ENCODE measurements around the gene ERICH2. TPM values are rescaled to one million over a fixed set of nuclear protein-coding genes. Genes with fewer than 3 reads are reported as not detected.
A peak's percentile ranks its signal among the peaks of the same experiment; 100 is the strongest.

ERICH2 gene, protein sequence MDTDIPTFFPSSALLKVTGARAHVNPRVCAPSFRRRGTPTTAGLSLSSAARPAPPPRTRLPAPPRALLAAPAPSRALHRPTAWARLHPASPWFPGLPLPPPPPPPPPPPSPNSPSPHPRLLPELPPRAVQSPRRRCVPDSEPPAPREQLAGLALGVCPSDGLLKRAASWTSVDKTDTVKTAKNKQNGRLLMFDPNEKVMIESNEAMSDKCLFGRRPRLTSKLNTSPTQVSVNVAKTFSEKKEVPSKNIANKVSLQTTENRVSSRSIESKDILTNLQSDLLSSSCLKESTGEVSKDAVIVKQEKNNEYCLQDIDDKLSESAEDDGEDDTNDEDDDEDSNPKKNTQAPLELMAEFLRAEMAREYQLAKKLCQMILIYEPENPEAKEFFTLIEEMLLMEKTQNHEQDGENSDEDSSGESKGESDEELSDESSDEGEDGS
- 8.5 TPM for total RNA-seq
- long read RNA-seq, partial matches to known transcripts = 7 of 20 reads
- long read RNA-seq, other reads (novel, unspliced or antisense) = 13 of 20 reads

DNA sequence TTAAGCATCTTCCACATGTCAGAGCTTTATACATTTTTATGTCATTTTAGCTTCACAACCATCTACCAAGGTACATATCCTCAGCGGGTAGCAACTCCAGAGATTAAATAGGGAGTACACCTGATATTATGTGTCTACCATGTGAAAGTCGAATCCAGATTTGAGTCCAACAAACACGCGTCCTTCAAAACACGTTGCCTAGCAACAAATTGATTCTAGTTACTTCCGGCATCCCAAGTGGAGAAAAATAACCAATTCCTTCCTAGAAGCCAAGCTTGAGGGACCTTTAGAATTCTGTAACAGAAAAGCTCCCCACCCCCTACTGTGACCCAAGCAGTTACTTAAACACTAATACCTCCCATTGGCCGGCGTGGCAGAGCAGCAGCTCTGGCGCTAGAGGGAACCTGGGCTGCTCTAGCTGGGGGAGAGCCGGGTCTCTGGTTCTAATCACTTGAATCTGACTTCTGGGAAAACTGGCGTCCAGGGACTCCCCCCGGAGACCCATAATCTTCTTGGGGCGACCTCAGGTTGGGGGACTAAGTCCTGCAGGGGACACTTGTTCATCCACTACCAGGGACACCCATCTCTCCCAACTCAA lies at the start of gene ERICH2:
Gene ERICH2, plus strand, starts transcription at position 371 of the 598 bp plus-strand sequence. CDS start 304 bp downstream, outside the sequence.
- intact Hi-C loops (cut with DNase I) = no loop called here
- Histone ChIP-seq H3K27me3 (ENCODE audit: low read depth) (no peaks in the 10 kb centered on the region), H3K4me3 (peak within 1 kb of the TSS; percentile 70), H3K9me3 (no peaks in the 10 kb centered on the region), H3K36me3 (no peaks in the 10 kb centered on the region), H3K27ac (peak within 1 kb of the TSS; percentile 79), H3K4me1 (peaks cover 10% of the 10 kb centered on the region)
- TF ChIP-seq, protein P1, sequence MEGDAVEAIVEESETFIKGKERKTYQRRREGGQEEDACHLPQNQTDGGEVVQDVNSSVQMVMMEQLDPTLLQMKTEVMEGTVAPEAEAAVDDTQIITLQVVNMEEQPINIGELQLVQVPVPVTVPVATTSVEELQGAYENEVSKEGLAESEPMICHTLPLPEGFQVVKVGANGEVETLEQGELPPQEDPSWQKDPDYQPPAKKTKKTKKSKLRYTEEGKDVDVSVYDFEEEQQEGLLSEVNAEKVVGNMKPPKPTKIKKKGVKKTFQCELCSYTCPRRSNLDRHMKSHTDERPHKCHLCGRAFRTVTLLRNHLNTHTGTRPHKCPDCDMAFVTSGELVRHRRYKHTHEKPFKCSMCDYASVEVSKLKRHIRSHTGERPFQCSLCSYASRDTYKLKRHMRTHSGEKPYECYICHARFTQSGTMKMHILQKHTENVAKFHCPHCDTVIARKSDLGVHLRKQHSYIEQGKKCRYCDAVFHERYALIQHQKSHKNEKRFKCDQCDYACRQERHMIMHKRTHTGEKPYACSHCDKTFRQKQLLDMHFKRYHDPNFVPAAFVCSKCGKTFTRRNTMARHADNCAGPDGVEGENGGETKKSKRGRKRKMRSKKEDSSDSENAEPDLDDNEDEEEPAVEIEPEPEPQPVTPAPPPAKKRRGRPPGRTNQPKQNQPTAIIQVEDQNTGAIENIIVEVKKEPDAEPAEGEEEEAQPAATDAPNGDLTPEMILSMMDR (IDR thresholded peaks at IDR 0.05) = peak; percentile 26
- DNase-seq (peak; percentile 70), ATAC-seq (peak; percentile 83 to 85)

DNA sequence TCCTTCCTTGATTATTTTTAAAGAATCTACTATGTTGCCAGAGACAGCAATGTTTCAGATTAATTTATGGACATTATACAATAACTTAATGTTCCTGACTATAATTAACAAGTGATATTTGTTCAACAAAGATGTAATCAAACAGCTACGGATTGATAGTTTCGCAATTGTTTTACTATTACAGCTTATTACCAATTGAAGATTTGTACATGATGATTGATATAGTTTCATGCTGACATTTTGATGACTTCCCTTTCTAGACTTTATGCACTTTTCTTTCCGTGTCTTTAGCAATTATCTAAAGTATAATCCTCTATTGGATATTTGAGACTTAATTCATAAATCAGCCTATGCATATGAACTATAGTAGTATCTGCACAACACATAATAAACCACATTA lies 48.5 kb upstream of the ERICH2 start:
- TF ChIP-seq, protein P1 (IDR thresholded peaks at IDR 0.05) = no peak
- Histone ChIP-seq H3K4me1 (peaks cover 9% of the 10 kb centered on the region), H3K4me3 (no peak overlapping the region), H3K9me3 (no peaks in the 10 kb centered on the region), H3K27me3 (ENCODE audit: low read depth) (peaks cover 32% of the 10 kb centered on the region), H3K36me3 (no peaks in the 10 kb centered on the region), H3K27ac (no peak overlapping the region)
- DNase-seq (no peak), ATAC-seq (no peak)
- intact Hi-C loops (cut with DNase I) = no loop called here

DNA sequence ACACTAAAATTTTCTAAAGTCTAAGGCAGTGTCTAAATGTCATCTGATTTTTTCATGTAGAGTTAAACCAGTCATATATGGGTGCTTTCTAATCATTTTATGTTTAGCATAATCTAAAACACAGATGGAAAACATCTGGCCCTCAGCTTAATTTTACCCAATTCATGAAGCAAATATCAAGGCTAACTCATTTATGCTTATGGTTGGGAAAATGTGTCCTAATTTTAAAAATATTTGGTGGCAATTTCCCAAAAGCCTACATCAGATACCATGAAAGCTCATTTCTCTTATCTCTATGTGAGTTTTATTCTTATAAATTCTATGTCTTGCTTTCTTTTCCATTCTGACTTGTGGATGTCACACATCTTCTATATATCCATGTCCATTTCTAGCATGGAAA lies 47.9 kb upstream of the ERICH2 start:
- DNase-seq (no peak), ATAC-seq (no peak)
- no peak overlapping the region for H3K27ac ChIP-seq
- no peaks in the 10 kb centered on the region for H3K9me3 ChIP-seq
- H3K27me3 ChIP-seq (ENCODE audit: low read depth) = peaks cover 26% of the 10 kb centered on the region
- TF ChIP-seq, protein P1 (IDR thresholded peaks at IDR 0.05) = no peak
- peaks cover 3% of the 10 kb centered on the region for H3K4me1 ChIP-seq
- intact Hi-C loops (cut with DNase I) = no loop called here
- H3K36me3 ChIP-seq = no peaks in the 10 kb centered on the region
- no peak overlapping the region for H3K4me3 ChIP-seq

DNA sequence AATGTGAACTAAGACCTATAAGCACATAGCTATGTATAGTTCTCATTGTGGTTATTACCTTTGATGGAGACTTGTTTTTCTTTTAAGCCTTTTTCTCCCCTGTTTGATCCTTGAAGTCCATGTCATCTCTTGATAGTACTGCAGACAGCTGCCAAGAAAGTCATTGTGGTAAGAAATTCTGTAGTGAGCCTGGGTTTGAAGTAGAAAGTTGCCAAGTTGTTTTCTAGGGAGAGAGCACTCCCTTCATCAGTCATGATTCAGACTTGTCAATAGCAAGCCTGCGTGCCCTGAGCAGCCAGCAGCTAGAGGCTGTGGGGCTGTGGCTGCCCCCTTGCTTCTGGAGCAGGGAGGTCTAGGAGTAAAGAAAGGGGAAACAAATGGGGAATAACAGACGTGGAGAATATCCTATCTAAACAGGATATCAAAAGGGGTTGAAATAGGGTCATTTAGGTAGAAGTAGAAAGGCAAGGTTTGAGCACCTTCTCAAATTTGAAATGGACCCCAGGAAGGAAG lies 46.7 kb upstream of the ERICH2 start:
- no peaks in the 10 kb centered on the region for H3K36me3 ChIP-seq
- intact Hi-C loops (cut with DNase I) = no loop called here
- no peak for ATAC-seq

More for the DNA sequence above, 46.7 kb upstream of the ERICH2 start:
- Histone ChIP-seq H3K4me1 (no peaks in the 10 kb centered on the region), H3K9me3 (no peaks in the 10 kb centered on the region), H3K4me3 (no peak overlapping the region), H3K27ac (no peak overlapping the region), H3K27me3 (ENCODE audit: low read depth) (peaks cover 15% of the 10 kb centered on the region)
- TF ChIP-seq, protein P1 (IDR thresholded peaks at IDR 0.05) = no peak
- no peak for DNase-seq
